GM18502 (cell line): ENCODE results near the gene CPNE6.

Experiments used
- ATAC-seq: cut with Tn5 transposase; IDR thresholded peaks from one replicate; pipeline ENCODE4 v1.9.1; 2021; ENCODE audit warnings: mild to moderate bottlenecking; ENCODE audit not compliant: unreplicated experiment, poor library complexity

CPNE6 gene

DNA sequence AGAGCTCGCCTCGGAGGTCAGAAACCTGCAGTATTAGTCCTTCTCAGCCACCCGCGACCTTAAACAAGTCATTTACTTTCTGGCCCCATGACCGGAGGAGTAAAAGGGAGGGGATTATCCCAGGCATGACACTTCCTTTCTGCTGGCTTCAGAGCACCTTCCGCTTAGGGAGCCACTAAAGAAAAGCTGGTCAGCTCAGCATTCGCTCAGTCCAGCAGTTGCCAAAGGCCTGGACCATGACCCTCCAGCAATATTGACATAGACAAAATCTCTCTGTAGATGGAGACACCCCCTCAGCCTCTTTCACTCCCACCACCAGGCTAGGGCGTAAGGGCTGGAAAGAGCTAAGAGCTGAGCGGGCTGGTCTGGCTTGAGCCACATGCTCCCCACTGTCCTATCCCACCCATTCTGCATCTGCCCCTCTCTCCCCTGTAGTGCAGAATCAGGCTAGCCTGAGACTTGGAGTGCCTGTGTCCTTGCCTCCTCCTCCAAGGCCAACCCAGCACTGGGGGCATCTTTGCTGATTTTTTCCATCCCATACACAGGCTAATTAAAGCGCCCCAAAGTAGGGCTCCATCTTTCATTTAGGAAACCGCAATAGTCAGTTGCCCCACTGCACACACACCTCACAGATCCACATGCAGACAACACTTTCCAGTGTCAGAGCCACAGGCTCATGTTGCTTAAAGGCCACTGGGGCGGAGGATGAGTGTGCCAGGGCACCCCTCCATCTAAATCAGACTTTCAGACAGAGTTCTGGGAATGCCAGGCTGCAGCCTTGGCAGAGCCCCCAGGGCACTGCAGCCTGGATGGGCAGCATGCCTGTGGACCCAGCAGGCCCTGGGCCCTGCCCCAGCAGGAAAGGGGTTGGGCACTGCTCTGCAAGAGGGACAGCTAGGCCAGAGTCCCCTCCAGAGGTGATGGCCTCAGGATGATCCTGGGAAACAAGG is 4.0 kb upstream of the CPNE6 start:
- no peak for ATAC-seq

DNA sequence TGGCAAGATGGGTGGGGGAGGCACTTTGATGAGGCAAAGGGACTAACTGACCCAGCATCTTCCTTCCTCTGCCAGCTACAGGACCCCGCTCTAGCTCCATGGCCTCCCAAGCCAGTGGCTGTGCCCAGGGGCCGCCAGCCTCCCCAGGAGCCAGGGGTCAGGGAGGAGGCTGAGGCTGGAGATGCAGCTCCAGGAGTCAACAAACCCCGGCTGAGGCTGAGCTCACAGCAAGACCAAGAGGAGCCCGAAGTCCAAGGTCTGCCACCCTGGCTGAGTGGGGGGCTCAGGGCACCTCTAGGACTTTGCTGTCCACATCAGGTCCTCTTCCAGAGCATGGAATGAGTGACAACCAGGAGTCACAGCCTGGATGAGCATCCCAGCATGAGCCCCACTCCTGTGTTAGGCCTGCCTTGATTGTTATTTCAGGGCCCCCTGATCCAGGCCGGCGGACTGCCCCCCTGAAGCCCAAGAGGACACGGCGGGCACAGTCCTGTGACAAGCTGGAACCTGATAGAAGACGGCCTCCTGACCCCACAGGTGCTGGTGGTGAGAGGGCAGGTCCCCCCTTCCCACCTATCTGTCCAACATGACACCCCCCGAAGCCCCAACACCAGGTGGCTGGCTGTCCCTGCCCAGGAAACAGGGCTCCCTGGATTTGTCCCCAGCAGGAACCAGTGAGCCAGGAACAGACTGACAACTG is 2.5 kb upstream of the CPNE6 start:
- no peak for ATAC-seq

DNA sequence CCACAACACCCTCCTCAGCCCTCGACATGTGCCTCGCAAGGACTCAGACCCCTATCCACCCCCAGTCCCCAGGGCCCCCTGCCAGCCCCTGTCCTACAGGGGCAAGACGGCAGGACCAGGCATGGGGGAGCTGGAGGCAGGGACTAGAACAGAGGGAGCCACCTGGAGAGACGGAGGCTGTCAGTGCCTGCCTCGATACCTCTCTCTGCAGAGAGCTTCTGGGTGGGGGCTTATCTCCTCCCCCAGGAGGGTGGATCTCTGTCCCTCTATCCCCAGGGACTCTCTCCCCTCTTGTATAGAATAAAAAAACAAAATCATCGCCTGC is 2.0 kb upstream of the CPNE6 start:
- ATAC-seq = no peak

- ATAC-seq = no peak
Measured at GRCh38 chr14:24070285-24071143, 848 bp upstream of the CPNE6 start.

- no peak for ATAC-seq
Measured at GRCh38 chr14:24071836-24072430, 571 bp downstream of the CPNE6 start.

DNA sequence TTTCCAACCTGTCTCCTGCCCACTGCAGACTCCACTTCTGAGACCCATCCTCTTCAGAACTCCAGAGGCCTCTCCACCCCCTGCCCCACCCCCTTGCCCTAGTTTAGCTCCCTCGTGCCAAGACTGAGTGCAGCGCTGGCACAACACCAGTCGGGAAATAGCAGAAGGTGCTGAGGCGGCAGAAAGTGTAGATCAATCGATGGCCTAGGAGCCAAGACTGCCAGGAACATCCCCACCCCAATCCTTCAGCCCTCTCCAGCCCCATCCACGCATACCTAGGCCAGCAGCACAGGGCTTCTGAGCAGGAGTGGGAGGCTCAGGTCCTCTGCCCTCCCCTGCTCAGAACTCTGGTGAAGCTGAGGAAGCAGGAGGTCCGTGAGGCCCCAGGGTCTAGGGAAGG is 1.1 kb downstream of the CPNE6 start:
- ATAC-seq = no peak

DNA sequence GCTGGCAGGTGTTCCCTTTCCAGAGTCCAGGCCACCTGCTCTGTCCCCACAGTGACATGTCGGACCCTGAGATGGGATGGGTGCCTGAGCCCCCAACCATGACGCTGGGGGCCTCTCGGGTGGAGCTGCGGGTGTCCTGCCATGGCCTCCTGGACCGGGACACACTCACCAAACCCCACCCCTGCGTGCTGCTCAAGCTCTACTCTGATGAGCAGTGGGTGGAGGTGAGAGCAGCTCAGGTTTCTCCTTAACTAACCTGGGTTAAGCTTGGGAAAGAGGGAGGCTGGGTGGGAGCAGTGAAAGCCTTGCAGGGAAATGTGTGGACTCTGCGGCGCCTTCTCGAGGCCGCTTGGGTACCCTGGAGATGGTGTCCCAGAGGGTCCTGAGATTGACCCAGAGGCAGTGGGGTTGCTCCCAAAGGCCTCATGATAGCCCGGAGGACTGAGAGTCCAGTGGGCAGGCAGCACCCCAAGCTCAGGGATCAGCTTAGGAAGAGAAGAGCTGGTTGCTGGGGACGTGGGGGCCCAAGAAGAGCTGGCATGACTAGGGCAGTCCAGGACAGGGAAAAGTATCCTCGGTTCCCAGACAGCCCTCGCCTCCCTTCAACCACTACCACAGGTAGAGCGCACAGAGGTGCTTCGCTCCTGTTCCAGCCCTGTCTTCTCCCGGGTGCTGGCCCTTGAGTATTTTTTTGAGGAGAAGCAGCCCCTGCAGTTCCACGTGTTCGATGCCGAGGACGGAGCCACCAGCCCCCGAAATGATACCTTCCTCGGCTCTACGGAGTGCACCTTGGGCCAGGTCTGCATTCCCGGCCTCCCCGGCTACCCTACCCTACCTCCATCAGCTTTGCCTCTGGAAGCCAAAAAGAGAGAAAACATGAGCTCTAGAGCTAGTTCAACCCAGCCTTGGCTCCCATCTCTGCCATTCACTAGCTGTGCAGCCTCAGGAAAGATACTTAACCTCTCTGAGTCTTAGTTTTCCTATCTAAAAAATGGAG is 1.8 kb downstream of the CPNE6 start:
- ATAC-seq = no peak

DNA sequence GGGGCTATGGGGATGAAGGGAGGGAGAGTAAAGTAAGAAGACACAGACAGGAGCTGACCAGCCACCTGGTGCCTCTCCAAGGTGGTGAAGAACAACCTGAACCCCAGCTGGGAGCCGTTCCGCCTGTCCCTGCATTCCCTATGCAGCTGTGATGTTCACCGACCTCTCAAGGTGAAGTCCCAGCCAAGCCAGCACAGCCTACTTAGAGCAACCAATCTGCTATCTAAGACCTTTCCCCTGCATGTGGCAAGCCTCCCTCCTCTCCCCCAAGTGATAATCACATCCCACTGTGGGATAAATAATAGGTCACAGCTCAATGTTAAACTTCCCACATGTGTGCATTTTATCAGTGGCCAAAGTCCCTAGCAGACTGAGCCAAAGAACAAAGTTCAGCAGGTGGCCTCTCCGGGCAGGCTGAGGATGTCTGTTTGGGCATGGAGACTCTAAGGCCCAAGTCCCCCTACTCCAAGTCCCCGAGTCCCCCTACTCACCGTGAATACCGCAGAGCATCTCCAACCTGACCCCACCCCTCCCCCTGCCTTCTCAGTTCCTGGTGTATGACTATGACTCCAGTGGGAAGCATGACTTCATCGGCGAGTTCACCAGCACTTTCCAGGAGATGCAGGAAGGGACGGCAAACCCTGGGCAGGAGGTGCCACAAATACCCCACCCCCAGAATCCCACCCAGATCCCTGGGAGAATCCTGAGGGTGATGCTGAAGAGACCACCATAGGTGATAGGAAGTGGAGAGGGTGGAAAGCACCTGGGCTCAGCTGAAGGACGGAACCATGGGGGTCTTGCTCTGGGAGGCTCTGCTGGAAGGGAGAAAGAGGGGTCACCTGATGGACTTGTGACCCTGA is 3.5 kb downstream of the CPNE6 start:
- ATAC-seq = no peak

DNA sequence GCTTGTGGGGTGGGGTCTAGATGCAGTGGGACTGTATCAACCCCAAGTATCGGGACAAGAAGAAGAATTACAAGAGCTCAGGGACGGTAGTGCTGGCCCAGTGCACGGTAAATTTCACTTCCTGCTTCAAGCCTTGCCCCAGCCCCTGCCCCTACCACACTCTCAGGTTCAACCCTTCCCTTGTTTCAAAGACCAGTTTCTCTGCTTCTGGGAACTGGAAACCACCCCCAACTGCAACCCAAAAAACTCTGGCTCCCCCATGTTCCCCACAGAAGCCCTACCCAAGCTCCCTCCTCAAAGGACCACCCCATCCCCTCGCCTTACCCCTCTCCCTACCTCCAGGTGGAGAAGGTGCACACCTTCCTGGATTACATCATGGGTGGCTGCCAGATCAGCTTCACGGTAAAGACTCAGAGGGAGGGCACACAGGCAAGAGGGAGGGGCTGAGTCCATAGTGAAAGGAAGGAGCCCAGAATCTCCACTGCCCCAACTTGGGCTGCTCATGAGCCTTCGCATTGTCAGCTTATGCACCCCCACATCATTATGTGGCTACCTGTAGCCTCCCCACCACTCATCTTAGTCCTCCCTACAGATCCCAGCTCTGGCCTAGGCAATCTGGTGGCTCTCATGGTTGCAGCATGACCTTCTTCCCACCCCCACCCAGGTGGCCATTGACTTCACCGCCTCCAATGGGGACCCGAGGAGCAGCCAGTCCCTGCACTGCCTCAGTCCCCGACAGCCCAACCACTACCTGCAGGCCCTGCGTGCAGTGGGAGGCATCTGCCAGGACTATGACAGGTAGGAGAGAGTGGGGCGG is 4.3 kb downstream of the CPNE6 start:
- no peak for ATAC-seq

GRCh38 chr14:24076302-24076601 is 4.9 kb downstream of the CPNE6 start:
- ATAC-seq = no peak

- ATAC-seq = no peak
Measured at GRCh38 chr14:24077086-24077485, 5.7 kb downstream of the CPNE6 start.

- ATAC-seq = no peak
Measured at GRCh38 chr14:24078146-24078545, 6.8 kb downstream of the CPNE6 start.

GRCh38 chr14:24079491-24080141 is 8.3 kb downstream of the CPNE6 start:
- no peak for ATAC-seq

GRCh38 chr14:24080142-24080530 is 8.8 kb downstream of the CPNE6 start:
- ATAC-seq = no peak

- peak; percentile 96 for ATAC-seq
Measured at GRCh38 chr14:24080888-24081738, 9.8 kb downstream of the CPNE6 start.

DNA sequence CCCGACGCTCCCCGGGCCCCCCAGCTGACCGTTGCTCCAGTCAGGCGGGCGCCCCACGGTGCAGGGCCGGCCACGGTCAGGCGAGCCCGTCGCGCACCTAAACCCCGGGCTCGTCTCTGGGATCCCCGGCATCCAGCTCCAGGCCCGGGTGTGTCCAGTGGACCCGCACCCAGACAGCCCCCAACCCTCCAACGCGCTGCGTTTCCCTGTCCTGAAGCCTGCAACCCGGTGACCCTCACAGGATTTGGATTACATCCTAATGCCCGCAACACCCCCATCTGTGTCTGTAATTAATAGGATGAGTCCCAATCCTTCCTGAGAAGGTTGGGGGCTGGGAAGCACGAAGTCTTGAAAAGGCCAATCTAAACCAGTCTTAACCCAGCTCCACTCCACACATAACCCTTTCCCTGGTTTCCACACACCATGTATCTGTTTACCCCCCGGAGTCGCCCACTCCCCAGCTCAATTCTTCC is 10.4 kb downstream of the CPNE6 start:
- ATAC-seq = no peak
